HEK293 (cell line): ENCODE data around the gene ZNF629.

Experiments used
- EGR2 ChIP-seq: fragments of 450-650 bp; formaldehyde crosslinking; IDR thresholded peaks from 2 replicates; pipeline ENCODE4 v1.5.1; 2016; ENCODE audit warnings: low read depth, missing biosample characterization, missing genetic modification characterization
- GLIS2 ChIP-seq: fragments of 450-650 bp; formaldehyde crosslinking; IDR thresholded peaks from 2 replicates; pipeline ENCODE4 v1.5.1; 2016; ENCODE audit warnings: missing biosample characterization, missing genetic modification characterization
- HOXC10 ChIP-seq: sonication (generic); formaldehyde crosslinking; IDR thresholded peaks from 2 replicates; pipeline ENCODE4 v1.8.1; 2023; ENCODE audit warnings: mild to moderate bottlenecking, missing genetic modification reagents
- KLF16 ChIP-seq: fragments of 450-650 bp; formaldehyde crosslinking; IDR thresholded peaks from 2 replicates; pipeline ENCODE4 v1.5.1; 2017; ENCODE audit warnings: missing biosample characterization, missing genetic modification characterization
- SALL2 ChIP-seq: fragments of 450-650 bp; formaldehyde crosslinking; IDR thresholded peaks from 2 replicates; pipeline ENCODE4 v1.5.0; 2017; ENCODE audit warnings: missing biosample characterization, mild to moderate bottlenecking, missing genetic modification characterization, borderline replicate concordance
- SCRT1 ChIP-seq: fragments of 450-650 bp; formaldehyde crosslinking; IDR thresholded peaks from 2 replicates; pipeline ENCODE4 v1.5.1; 2016; ENCODE audit warnings: missing biosample characterization, missing genetic modification characterization, borderline replicate concordance
- SCRT2 ChIP-seq: fragments of 450-650 bp; formaldehyde crosslinking; IDR thresholded peaks from 2 replicates; pipeline ENCODE4 v1.5.1; 2016; ENCODE audit warnings: missing biosample characterization, missing genetic modification characterization
- YY1 ChIP-seq: fragments of 450-650 bp; formaldehyde crosslinking; IDR thresholded peaks from 2 replicates; pipeline ENCODE4 v1.5.1; 2018; ENCODE audit warnings: missing biosample characterization, missing genetic modification characterization
- ZBTB10 ChIP-seq: fragments of 450-650 bp; formaldehyde crosslinking; IDR thresholded peaks from 2 replicates; pipeline ENCODE4 v1.5.1; 2016; ENCODE audit warnings: missing biosample characterization, missing genetic modification characterization
- ZEB2 ChIP-seq: fragments of 450-650 bp; formaldehyde crosslinking; IDR thresholded peaks from 2 replicates; pipeline ENCODE4 v1.5.1; 2016; ENCODE audit warnings: missing biosample characterization, missing genetic modification characterization
- ZNF169 ChIP-seq: fragments of 450-650 bp; formaldehyde crosslinking; IDR thresholded peaks from 2 replicates; pipeline ENCODE4 v1.5.1; 2016; ENCODE audit warnings: missing biosample characterization, missing genetic modification characterization
- ZNF221 ChIP-seq: fragments of 450-650 bp; formaldehyde crosslinking; IDR thresholded peaks from 2 replicates; pipeline ENCODE4 v1.5.1; 2017; ENCODE audit warnings: missing biosample characterization, missing genetic modification characterization, borderline replicate concordance
- ZNF223 ChIP-seq: fragments of 450-650 bp; formaldehyde crosslinking; IDR thresholded peaks from 2 replicates; pipeline ENCODE4 v1.5.1; 2016; ENCODE audit warnings: missing biosample characterization, missing genetic modification characterization
- ZNF26 ChIP-seq: fragments of 450-650 bp; formaldehyde crosslinking; IDR thresholded peaks from 2 replicates; pipeline ENCODE4 v1.5.1; 2016; ENCODE audit warnings: missing biosample characterization, missing genetic modification characterization
- ZNF274 ChIP-seq, 2 experiments: fragments of 200-500 bp in 1 of 2; fragments of 450-650 bp in 1 of 2; sonication (Bioruptor generic) in 1 of 2; formaldehyde crosslinking in 1 of 2; IDR thresholded peaks; 2 replicates each; pipeline versions ENCODE4 v1.5.1 to v1.6.1; 2014 to 2016; ENCODE audit warnings: borderline replicate concordance in 1 of 2, inconsistent platforms in 1 of 2, low read length in 1 of 2, missing biosample characterization in 1 of 2, missing genetic modification characterization in 1 of 2
- ZNF292 ChIP-seq: fragments of 450-650 bp; formaldehyde crosslinking; IDR thresholded peaks from 2 replicates; pipeline ENCODE4 v1.5.1; 2016; ENCODE audit warnings: low read depth, missing biosample characterization, missing genetic modification characterization, borderline replicate concordance
- ZNF398 ChIP-seq: fragments of 450-650 bp; formaldehyde crosslinking; IDR thresholded peaks from 2 replicates; pipeline ENCODE4 v1.5.1; 2017; ENCODE audit warnings: missing biosample characterization, missing genetic modification characterization
- ZNF529 ChIP-seq: fragments of 450-650 bp; formaldehyde crosslinking; IDR thresholded peaks from 2 replicates; pipeline ENCODE4 v1.5.1; 2017; ENCODE audit warnings: missing genetic modification characterization, missing biosample characterization; ENCODE audit not compliant: insufficient replicate concordance
- ZNF544 ChIP-seq: fragments of 450-650 bp; formaldehyde crosslinking; IDR thresholded peaks from 2 replicates; pipeline ENCODE4 v1.5.0; 2017; ENCODE audit warnings: missing biosample characterization, missing genetic modification characterization
- ZNF548 ChIP-seq: fragments of 450-650 bp; formaldehyde crosslinking; IDR thresholded peaks from 2 replicates; pipeline ENCODE4 v1.5.1; 2016; ENCODE audit warnings: missing biosample characterization, missing genetic modification characterization
- ZNF561 ChIP-seq: fragments of 450-650 bp; IDR thresholded peaks from 2 replicates; pipeline ENCODE4 v1.5.1; 2018; ENCODE audit warnings: missing biosample characterization, missing genetic modification characterization, borderline replicate concordance
- ZNF624 ChIP-seq: fragments of 450-650 bp; formaldehyde crosslinking; IDR thresholded peaks from 2 replicates; pipeline ENCODE4 v1.5.1; 2017; ENCODE audit warnings: missing biosample characterization, missing genetic modification characterization
- ZNF626 ChIP-seq: fragments of 450-650 bp; sonication (Bioruptor Pico); formaldehyde crosslinking; IDR thresholded peaks from 2 replicates; pipeline ENCODE4 v1.5.1; 2018; ENCODE audit warnings: missing biosample characterization, missing genetic modification characterization, inconsistent platforms
- ZNF785 ChIP-seq: fragments of 450-650 bp; formaldehyde crosslinking; IDR thresholded peaks from 2 replicates; pipeline ENCODE4 v1.5.1; 2016; ENCODE audit warnings: missing biosample characterization, missing genetic modification characterization
- ZNF791 ChIP-seq: fragments of 450-650 bp; formaldehyde crosslinking; IDR thresholded peaks from 2 replicates; pipeline ENCODE4 v1.5.1; 2016; ENCODE audit warnings: missing biosample characterization, missing genetic modification characterization
- ZNF792 ChIP-seq: fragments of 450-650 bp; formaldehyde crosslinking; IDR thresholded peaks from 2 replicates; pipeline ENCODE4 v1.5.1; 2016; ENCODE audit warnings: missing biosample characterization, missing genetic modification characterization
- ZNF837 ChIP-seq: fragments of 450-650 bp; formaldehyde crosslinking; IDR thresholded peaks from 2 replicates; pipeline ENCODE4 v1.5.1; 2016; ENCODE audit warnings: missing biosample characterization, missing genetic modification characterization
- ZSCAN4 ChIP-seq: fragments of 450-650 bp; formaldehyde crosslinking; IDR thresholded peaks from 2 replicates; pipeline ENCODE4 v1.5.1; 2017; ENCODE audit warnings: missing biosample characterization, missing genetic modification characterization
- TF ChIP-seq, protein P1 (sequence below): sonication (generic); formaldehyde crosslinking; IDR thresholded peaks from 2 replicates; pipeline ENCODE4 v1.8.1; 2022; ENCODE audit warnings: mild to moderate bottlenecking, moderate library complexity, missing genetic modification reagents
- TF ChIP-seq, protein P2 (sequence below): fragments of 450-650 bp; formaldehyde crosslinking; IDR thresholded peaks from 2 replicates; pipeline ENCODE4 v1.5.1; 2016; ENCODE audit warnings: missing biosample characterization, missing genetic modification characterization

Gene ZNF629

DNA sequence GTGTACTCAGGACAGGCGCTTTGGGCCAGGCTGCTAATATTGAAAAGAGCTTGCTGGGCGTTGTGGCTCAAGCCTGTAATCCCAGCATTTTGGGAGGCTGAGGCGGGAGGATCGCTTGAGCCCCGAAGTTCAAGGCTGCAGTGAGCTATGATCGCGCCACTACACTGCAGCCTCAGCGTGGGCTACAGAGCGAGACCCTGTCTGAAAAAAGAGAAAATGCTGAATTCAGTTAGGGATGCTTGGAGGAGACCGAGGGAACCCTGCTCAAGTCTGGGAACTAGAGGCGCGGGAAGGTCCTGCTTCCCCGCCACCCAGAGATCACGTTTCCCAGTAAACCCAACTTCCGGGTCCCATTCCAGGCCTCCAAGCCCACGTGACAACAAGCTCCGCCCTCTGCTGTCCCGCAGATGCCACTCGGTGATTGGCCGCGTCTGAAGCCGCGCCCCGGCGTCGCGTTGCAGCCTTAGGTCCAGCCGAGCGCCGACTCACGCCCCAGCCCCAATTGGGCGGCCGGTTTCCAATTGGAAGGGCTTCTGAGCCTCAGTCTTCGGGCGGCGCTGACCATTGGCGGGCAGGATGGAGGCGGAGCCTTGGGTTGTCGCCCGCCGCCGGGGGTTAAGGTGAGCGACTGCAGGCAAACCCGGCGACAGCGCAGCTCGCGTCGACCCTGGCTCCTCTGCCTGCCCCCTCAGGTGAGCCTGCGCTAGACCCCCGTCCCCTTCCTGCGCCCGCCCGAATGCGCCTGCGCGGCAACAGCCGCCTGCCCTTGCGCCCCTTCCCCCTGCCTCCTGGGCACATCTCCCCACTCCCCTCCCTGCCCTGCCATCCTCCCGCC is 39.0 kb downstream of the ZNF629 start, which contains the start of gene PHKG2 (continued):
- TF ChIP-seq ZNF548 (tag by site-specific recombination) (no peak), ZNF274 (IDR thresholded peaks at IDR 0.05; ENCODE audit: low read length) (no peak), ZNF274 (tag by site-specific recombination; IDR thresholded peaks at IDR 0.05; ENCODE audit: borderline replicate concordance) (no peak), ZNF624 (no peak), EGR2 (tag by site-specific recombination) (no peak), HOXC10 (CRISPR knock-in tag) (no peak), ZEB2 (no peak), SALL2 (tag by site-specific recombination) (no peak), YY1 (no peak), ZSCAN4 (no peak), ZNF837 (tag by site-specific recombination) (no peak), ZBTB10 (tag by site-specific recombination) (no peak), SCRT1 (tag by site-specific recombination) (no peak), ZNF169 (tag by site-specific recombination) (no peak), ZNF785 (no peak), ZNF398 (tag by site-specific recombination) (peak; percentile 39; the same call in 1 of the 2 replicates), ZNF561 (no peak; the same call in 1 of the 2 replicates), ZNF792 (tag by site-specific recombination) (peak; percentile 74; the same call in 1 of the 2 replicates), ZNF791 (no peak), ZNF529 (no peak), ZNF26 (tag by site-specific recombination) (no peak), ZNF544 (no peak), ZNF221 (tag by site-specific recombination) (no peak), KLF16 (tag by site-specific recombination) (peak; percentile 81), SCRT2 (no peak), ZNF223 (tag by site-specific recombination) (no peak), GLIS2 (peak; percentile 83; the same call in 1 of the 2 replicates), ZNF626 (tag by site-specific recombination) (no peak), ZNF292 (tag by site-specific recombination) (no peak)
- TF ChIP-seq, protein P1, sequence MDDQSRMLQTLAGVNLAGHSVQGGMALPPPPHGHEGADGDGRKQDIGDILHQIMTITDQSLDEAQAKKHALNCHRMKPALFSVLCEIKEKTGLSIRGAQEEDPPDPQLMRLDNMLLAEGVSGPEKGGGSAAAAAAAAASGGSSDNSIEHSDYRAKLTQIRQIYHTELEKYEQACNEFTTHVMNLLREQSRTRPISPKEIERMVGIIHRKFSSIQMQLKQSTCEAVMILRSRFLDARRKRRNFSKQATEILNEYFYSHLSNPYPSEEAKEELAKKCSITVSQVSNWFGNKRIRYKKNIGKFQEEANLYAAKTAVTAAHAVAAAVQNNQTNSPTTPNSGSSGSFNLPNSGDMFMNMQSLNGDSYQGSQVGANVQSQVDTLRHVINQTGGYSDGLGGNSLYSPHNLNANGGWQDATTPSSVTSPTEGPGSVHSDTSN (CRISPR knock-in tag), result no peak; the same call in 1 of the 2 replicates
- TF ChIP-seq, protein P2, sequence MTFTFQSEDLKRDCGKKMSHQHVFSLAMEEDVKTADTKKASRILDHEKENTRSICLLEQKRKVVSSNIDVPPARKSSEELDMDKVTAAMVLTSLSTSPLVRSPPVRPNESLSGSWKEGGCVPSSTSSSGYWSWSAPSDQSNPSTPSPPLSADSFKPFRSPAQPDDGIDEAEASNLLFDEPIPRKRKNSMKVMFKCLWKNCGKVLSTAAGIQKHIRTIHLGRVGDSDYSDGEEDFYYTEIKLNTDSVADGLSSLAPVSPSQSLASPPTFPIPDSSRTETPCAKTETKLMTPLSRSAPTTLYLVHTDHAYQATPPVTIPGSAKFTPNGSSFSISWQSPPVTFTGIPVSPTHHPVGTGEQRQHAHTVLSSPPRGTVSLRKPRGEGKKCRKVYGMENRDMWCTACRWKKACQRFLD (tag by site-specific recombination), result no peak
